ENCODE measurements around the gene RALGAPB.

DNA sequence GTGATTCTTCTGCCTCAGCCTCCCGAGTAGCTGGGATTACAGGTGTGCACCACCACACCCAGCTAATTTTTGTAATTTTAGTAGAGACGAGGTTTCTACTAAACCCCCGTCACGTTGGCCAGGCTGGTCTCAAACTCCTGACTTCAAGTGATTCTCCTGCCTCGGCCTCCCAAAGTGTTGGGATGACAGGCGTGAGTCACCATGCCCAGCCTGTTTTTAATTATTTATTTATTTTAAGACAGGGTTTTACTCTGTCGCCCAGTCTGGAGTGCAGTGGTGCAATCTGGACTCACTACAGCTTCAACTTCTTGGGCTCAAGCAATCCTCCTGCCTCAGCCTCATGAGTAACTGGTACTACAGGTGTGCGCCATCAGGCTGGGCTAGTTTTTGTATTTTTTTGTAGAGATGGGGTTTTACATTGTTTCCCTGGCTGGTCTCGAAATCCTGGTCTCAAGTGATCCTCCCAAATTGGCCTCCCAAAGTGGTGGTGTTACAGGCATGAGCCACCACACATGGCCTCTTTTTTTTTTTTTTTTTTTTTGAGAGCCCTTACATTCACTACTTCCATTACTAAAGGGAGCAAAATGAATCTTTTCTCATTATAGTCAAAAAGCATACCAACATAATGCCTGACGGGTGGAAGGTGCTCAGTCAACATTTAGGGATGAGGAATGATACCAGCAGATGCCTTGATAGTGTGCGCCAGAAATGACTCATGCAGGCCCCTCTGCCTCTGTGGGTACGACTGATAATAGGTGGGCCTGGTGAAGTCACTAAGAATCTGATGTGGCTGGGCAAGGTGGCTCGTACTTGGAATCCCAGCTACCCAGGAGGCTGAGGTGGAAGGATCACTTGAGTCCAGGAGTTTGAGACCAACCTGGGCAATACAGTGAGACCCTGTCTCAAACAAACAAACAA lies 17.8 kb upstream of the RALGAPB start:
- TF ChIP-seq, protein P1, sequence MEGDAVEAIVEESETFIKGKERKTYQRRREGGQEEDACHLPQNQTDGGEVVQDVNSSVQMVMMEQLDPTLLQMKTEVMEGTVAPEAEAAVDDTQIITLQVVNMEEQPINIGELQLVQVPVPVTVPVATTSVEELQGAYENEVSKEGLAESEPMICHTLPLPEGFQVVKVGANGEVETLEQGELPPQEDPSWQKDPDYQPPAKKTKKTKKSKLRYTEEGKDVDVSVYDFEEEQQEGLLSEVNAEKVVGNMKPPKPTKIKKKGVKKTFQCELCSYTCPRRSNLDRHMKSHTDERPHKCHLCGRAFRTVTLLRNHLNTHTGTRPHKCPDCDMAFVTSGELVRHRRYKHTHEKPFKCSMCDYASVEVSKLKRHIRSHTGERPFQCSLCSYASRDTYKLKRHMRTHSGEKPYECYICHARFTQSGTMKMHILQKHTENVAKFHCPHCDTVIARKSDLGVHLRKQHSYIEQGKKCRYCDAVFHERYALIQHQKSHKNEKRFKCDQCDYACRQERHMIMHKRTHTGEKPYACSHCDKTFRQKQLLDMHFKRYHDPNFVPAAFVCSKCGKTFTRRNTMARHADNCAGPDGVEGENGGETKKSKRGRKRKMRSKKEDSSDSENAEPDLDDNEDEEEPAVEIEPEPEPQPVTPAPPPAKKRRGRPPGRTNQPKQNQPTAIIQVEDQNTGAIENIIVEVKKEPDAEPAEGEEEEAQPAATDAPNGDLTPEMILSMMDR (IDR thresholded peaks at IDR 0.05): no peak
- TF ChIP-seq POLR2A (IDR thresholded peaks at IDR 0.05): no peak

Measured in body of pancreas (tissue), 4 donors.